A673 (cell line): Measurements from ENCODE around the gene GNG14. TPM values are rescaled to one million over a fixed set of nuclear protein-coding genes. Genes with fewer than 3 reads are reported as not detected.

Experiments
- Bru-seq: library from RNA; stranded (reverse); fragments of 400-500 nt; gene quantifications from one replicate; lab custom pipeline; 2021; lab: Mats Ljungman, UMichigan
- BruChase-seq, 2 experiments: library from RNA; stranded (reverse); fragments of 400-500 nt; gene quantifications; one replicate each; lab custom pipeline; 2021; lab: Mats Ljungman, UMichigan
- BruUV-seq: library from RNA; stranded (reverse); fragments of 400-500 nt; replicated peaks from 2 replicates; lab custom pipeline; 2021; lab: Mats Ljungman, UMichigan
- CTCF ChIA-PET: fragments of 300-600 bp; sonication (Branson Sonifier 250); formaldehyde crosslinking; loops from one replicate; lab custom pipeline; 2022; ENCODE audit warnings: antibody characterized with exemption; lab: Charles Lee
- POLR2A ChIA-PET: fragments of 300-600 bp; sonication (Branson Sonifier 250); formaldehyde crosslinking; loops from one replicate; lab custom pipeline; 2022; ENCODE audit warnings: antibody characterized with exemption; ENCODE audit not compliant: low non-redundant PET; lab: Charles Lee
- DNase-seq: peaks from one replicate; pipeline ENCODE4 v3.0.0-alpha.2; 2015; ENCODE audit warnings: low spot score
- H3K27ac ChIP-seq: fragments of 200-600 bp; sonication (generic); 2 replicates; pipeline ENCODE4 v1.5.1; 2016; ENCODE audit warnings: mixed run types, low read depth, mild to moderate bottlenecking, mixed read lengths, antibody characterized with exemption, low read length; ENCODE audit not compliant: poor library complexity, severe bottlenecking
- H3K27me3 ChIP-seq: fragments of 200-600 bp; sonication (generic); replicated peaks from 2 replicates; pipeline ENCODE4 v1.6.1; 2017; ENCODE audit warnings: mixed run types, low read depth, mild to moderate bottlenecking, mixed read lengths, antibody characterized with exemption, low read length; ENCODE audit not compliant: insufficient read depth, poor library complexity
- H3K36me3 ChIP-seq: fragments of 200-600 bp; sonication (generic); 2 replicates; pipeline ENCODE4 v1.6.1; 2016; ENCODE audit warnings: mixed run types, mild to moderate bottlenecking, mixed read lengths, antibody characterized with exemption, low read length; ENCODE audit not compliant: insufficient read depth, poor library complexity, severe bottlenecking
- H3K4me1 ChIP-seq: fragments of 200-600 bp; sonication (generic); 2 replicates; pipeline ENCODE4 v1.6.1; 2017; ENCODE audit warnings: mixed run types, mild to moderate bottlenecking, mixed read lengths, antibody characterized with exemption, low read length; ENCODE audit not compliant: insufficient read depth, poor library complexity, severe bottlenecking
- H3K4me3 ChIP-seq: fragments of 200-600 bp; sonication (generic); 2 replicates; pipeline ENCODE4 v1.5.1; 2016; ENCODE audit warnings: low read depth, mixed run types, mild to moderate bottlenecking, mixed read lengths, low read length; ENCODE audit not compliant: poor library complexity, severe bottlenecking
- H3K9me3 ChIP-seq: fragments of 200-600 bp; sonication (generic); 2 replicates; pipeline ENCODE4 v1.6.1; 2016; ENCODE audit warnings: mixed run types, low read depth, mild to moderate bottlenecking, mixed read lengths, antibody characterized with exemption, low read length; ENCODE audit not compliant: poor library complexity, severe bottlenecking
- CTCF ChIP-seq: fragments of 300-800, 200-600 bp; sonication (generic); conservative IDR thresholded peaks from 2 replicates; pipeline ENCODE4 v1.5.1; 2017; ENCODE audit warnings: low read depth, mild to moderate bottlenecking, antibody characterized with exemption, low read length, moderate library complexity, mixed read lengths
- EZH2 ChIP-seq: fragments of 200-600 bp; sonication (generic); IDR thresholded peaks from 2 replicates; pipeline ENCODE4 v1.6.1; 2017; ENCODE audit warnings: borderline replicate concordance, low read depth, mild to moderate bottlenecking, mixed read lengths, antibody characterized with exemption, low read length; ENCODE audit not compliant: poor library complexity, severe bottlenecking
- intact Hi-C: fragments of 100-400 bp; cut with micrococcal nuclease; formaldehyde crosslinking; loops from one replicate; pipeline ENCODE4 v1.10.0; 2022; ENCODE audit not compliant: unreplicated experiment
- long read RNA-seq: library from polyadenylated mRNA; stranded (forward); transcript quantifications from one replicate; pipeline ENCODE4 v2.0.0, GENCODE V29; 2022
- total RNA-seq: library from RNA; stranded (reverse); gene quantifications from 2 replicates; pipeline ENCODE4 v1.2.3, GENCODE V29; 2021

The GNG14 gene
- total RNA-seq, result not detected in 2 replicates
- Bru-seq, nascent RNA, result percentile 37 among the genes with signal in this experiment
- not detected for BruChase-seq, experiment 1, labeled RNA remaining after a 2-hour chase
- percentile 34 among the genes with signal in this experiment for BruChase-seq, experiment 2, labeled RNA remaining after a 6-hour chase
- long read RNA-seq, partial matches to known transcripts, result 1 of 2 reads
- long read RNA-seq, other reads (novel, unspliced or antisense), result 1 of 2 reads

GRCh38 chr19:12687496-12688196 lies at the start of gene GNG14:
TSS of gene GNG14 (plus strand) at chr19:12687998. CDS start at chr19:12688049, 51 bp downstream.
- Histone ChIP-seq H3K9me3 (no peaks in the 10 kb centered on the region), H3K36me3 (no peaks in the 10 kb centered on the region), H3K4me3 (no peak within 1 kb of the TSS), H3K4me1 (no peaks in the 10 kb centered on the region), H3K27ac (no peak within 1 kb of the TSS), H3K27me3 (no peaks in the 10 kb centered on the region)
- no peak for DNase-seq
- POLR2A ChIA-PET, result interaction anchor here (0.6 to 0.7 kb wide), 2 partner anchors 16 to 85 kb away, joined by 3 to 13 read pairs; no protein-coding TSS in a partner anchor
- BruUV-seq, result no TSS peak
- intact Hi-C loops, result no loop called here
- TF ChIP-seq CTCF, result no peak
- TF ChIP-seq EZH2, result no peak
- CTCF ChIA-PET, result no interaction called here

GRCh38 chr19:12638611-12639182 lies 49.1 kb upstream of the GNG14 start:
- no peaks in the 10 kb centered on the region for H3K27me3 ChIP-seq
- intact Hi-C loops, result no loop called here
- no peak for TF ChIP-seq CTCF
- no peak for TF ChIP-seq EZH2
- H3K4me3 ChIP-seq, result no peak overlapping the region
- H3K36me3 ChIP-seq, result no peaks in the 10 kb centered on the region
- no TSS peak for BruUV-seq
- H3K9me3 ChIP-seq, result no peaks in the 10 kb centered on the region
- ChIA-PET POLR2A (no interaction called here), CTCF (no interaction called here)
- no peak for DNase-seq
- no peaks in the 10 kb centered on the region for H3K4me1 ChIP-seq
- H3K27ac ChIP-seq, result no peak overlapping the region

- no TSS peak for BruUV-seq
- POLR2A ChIA-PET, result no interaction called here
- Histone ChIP-seq H3K4me1 (no peaks in the 10 kb centered on the region), H3K4me3 (no peak overlapping the region), H3K36me3 (no peaks in the 10 kb centered on the region), H3K9me3 (no peaks in the 10 kb centered on the region), H3K27me3 (no peaks in the 10 kb centered on the region), H3K27ac (no peak overlapping the region)
- intact Hi-C loops, result loop anchor here (10.0 kb wide), 1 partner anchor 755 kb away; the partner anchor contains the start of gene ZNF69
- peak; percentile 93 for TF ChIP-seq CTCF
- TF ChIP-seq EZH2, result no peak
- DNase-seq, result peak; percentile 87
- CTCF ChIA-PET, result interaction anchor here (0.5 to 1.1 kb wide), 5 partner anchors 9 to 243 kb away, joined by 3 to 6 read pairs (median 4); partner anchors contain the start of genes MAN2B1 and WDR83
Measured at GRCh38 chr19:12639901-12640613, 47.7 kb upstream of the GNG14 start.
